ENCODE results near the gene ALG6.

Gene ALG6

DNA sequence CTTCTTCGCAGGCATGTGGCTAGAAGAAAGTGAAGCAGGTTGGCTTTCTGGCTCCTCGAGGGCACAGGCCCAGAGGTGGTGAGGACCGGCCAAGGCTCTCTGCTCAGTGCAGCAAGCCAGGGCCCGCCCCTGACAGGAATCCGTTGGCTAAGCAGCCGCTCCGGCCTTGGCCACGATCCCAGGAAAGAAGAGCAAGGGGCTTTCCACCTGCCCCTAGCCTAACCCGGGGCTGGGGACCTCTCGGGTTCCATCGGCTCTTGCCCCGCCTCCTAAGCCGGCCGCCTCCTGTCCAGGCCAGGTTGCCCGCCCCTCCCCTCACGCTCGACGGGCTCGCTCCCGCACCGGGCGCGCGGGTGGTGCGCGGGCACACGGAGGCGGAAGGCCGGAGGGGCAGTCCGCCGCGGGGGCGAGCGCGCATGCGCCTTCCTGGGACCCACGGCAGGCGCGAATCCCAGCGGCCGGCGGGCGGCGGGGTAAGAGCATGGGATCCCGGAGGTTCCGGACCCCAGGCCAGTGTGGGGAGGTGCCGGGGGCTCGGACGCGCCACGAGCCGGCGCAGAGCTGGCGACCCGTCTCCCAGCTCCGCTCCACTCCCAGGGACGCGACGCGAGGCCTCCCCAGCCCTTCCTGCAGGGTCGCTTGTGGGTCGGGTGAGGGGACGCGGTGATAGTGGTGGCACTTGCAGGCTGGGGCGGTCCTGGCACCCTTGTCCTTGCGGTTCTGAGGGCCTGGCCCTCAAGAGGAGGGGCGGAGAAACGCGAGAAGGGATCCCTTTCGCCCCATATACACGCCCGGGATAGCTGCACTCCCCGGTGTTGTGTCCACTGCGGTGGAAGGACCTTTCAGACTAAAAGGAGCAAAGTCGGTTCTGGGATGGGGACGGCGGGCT, at the start of gene ALG6:
Gene ALG6, plus strand, starts transcription at position 413 of the 889 bp plus-strand sequence. CDS start 3,351 bp downstream, outside the sequence.
- peak; percentile 87 for DNase-seq (ENCODE audit: low read depth)

DNA sequence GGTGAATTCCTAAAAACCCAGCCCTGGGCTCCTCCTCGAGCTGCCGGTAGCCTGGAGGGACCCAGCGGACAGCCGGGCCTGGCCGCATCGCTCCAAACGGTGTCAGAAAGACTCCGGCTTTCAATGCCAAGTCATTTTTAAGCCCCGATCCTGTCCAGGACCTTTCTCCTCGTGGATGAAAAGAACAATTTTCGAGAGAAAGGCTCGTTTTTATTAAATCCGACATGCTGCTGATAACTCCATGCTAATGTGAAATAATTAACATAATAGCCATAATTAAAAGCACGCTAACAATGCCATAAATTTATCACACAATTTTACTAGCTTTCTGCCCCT, 49.6 kb upstream of the ALG6 start:
- DNase-seq (ENCODE audit: low read depth) = no peak

- no peak for DNase-seq (ENCODE audit: low read depth)
Measured at GRCh38 chr1:63318201-63318979, 49.0 kb upstream of the ALG6 start.

- no peak for DNase-seq (ENCODE audit: low read depth)
Measured at GRCh38 chr1:63319046-63320021, 48.1 kb upstream of the ALG6 start.

GRCh38 chr1:63320022-63320721, 47.3 kb upstream of the ALG6 start:
- no peak for DNase-seq (ENCODE audit: low read depth)

DNA sequence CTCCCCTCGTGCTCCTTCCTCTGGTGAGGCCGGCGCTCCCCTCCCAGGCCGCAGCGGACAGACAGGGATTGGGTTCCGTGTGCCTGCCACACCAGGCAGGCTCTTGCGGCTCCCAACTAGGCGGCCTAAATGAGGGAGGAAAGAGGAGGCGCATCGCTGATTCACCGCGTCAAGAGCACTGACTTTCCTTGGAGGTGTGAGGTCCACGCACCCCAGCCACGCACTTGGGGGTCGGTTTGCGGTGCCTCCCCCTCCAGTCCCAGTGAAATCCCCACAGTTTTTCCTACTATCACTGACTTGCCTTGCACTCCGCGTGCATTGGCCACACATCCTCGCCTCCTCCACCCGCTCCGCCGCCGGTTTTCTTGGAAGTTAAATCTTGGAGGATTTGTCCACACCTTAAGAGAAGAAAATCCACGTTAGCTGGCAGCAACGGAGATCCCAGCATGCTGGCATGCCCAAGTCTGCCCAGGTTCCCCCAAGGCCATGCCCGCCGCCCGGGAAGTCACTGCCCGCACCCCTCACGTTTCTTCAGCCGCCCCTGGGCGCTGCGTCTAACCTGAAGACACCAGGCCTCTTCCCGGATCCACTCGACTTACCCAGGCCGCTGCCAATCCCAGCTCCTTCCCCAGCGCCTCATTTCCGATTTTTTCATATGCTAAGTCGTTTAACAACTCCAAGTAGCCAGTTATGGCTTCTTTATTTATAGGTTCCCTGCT, 46.2 kb upstream of the ALG6 start:
- DNase-seq (ENCODE audit: low read depth) = no peak

GRCh38 chr1:63321785-63322113, 45.7 kb upstream of the ALG6 start:
- DNase-seq (ENCODE audit: low read depth) = no peak

DNA sequence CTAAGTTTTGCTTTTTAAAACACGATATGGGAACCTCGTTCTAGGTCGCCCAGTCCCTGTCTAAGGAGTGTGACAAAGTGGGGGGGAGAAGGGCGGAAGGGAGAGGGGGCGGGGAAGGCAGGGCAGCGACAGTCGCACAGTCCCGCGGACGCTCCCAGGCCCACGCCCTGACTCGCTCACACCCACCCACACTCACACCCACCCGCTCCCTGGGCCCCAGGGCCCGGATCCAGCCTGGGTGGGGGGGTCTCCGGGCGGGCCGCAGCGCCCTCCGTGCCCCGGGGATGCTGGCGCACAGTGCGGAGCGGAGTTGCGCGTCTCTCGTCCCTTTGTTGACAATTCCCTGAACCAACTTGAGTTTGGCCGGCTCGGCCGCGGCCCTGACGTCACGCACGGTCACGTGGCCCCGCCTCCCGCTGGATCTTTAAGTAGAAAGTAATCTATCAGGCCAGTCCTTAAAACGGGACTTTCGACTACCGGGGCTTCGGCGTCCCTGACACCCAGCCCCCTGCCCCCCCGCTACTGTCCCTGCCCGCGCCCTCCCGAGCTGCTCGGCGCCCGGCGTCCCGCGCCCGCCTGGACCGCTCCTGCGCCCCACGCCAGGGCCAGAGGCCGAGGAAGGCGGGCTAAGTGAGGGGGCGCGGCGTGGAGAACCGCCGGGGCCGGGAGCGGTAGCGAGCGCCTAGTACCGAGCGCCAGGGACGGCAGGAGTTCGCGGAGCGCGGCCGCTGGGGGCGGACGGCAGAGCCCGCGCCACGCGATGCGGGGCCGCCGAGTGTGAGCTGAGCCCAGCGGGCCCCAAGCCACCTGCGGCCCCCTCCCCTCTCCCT, 45.1 kb upstream of the ALG6 start, which contains the start of gene FOXD3:
Gene FOXD3, plus strand, starts transcription at position 454 of the 830 bp plus-strand sequence. CDS start 492 bp downstream, outside the sequence.
- DNase-seq (ENCODE audit: low read depth) = no peak

GRCh38 chr1:63322944-63323864, 44.2 kb upstream of the ALG6 start:
- no peak for DNase-seq (ENCODE audit: low read depth)

DNA sequence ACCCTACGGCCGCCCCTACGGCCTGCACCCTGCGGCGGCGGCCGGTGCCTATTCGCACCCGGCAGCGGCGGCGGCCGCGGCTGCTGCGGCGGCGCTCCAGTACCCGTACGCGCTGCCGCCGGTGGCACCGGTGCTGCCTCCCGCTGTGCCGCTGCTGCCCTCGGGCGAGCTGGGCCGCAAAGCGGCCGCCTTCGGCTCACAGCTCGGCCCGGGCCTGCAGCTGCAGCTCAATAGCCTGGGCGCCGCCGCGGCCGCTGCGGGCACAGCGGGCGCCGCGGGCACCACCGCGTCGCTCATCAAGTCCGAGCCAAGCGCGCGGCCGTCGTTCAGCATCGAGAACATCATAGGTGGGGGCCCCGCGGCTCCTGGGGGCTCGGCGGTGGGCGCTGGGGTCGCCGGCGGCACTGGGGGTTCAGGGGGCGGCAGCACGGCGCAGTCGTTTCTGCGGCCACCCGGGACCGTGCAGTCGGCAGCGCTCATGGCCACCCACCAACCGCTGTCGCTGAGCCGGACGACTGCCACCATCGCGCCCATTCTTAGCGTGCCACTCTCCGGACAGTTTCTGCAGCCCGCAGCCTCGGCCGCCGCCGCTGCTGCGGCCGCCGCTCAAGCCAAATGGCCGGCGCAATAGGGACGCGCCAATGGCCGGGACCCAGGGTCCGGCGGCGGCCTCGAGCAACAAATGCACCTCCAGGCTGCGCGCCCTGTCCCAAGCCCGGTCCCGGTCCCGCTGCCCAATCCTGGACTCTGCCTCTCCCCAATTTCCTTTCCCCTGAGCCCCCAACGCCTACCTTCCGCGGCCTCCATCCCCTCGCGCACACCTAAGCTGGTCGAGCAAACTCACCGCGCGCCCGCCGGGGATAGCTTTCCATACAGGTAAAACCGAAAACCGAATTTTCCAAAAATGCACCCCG, 43.3 kb upstream of the ALG6 start:
- DNase-seq (ENCODE audit: low read depth) = no peak

DNA sequence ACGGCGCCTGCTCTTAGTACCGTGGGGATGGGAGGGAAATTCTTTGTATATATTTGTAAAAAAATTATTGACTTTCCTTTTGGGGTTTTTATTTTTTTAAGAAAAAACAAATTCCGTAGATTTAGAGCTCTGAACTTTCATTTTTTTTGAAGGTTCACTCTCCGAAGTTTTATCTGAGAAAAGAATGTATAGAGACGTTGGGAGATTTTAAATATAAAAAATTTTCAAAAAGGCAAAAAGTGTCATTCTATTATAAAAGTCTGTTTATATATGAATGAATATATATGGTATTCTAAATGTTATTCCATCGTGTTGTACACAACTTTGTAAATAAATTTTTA, 42.7 kb upstream of the ALG6 start:
- DNase-seq (ENCODE audit: low read depth) = no peak

DNA sequence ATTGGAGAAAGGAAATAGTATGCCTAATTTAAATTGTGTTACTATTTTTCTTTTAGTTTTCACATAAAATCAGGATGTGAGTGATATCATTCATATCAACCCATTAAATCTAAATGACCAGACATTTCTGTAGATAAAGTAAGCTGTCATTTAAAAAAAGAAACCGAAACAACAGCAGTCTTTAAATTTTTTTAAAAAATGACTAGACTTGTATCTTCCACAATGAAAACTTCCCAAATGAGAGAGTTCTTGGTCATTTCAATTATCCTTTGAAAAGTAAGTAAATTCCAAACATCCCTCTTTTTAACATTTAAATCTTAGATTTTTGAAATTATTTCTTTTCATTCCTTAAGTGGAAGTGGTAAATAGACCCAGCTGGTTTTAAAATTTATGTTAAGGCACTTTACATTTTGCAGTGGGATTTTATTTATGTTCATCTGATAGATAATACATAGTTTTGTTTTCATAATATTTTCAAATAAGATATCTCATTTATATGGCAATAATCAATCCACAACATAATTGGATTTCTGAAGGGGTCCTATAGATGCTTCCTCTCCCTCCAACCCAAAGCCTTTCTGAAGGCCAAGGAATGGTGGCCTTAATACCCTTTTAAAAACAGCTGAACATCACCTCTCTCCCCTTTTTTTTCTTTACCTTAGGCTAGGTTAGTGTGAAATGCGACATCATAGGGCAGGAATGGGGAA, 42.0 kb upstream of the ALG6 start:
- no peak for DNase-seq (ENCODE audit: low read depth)

DNA sequence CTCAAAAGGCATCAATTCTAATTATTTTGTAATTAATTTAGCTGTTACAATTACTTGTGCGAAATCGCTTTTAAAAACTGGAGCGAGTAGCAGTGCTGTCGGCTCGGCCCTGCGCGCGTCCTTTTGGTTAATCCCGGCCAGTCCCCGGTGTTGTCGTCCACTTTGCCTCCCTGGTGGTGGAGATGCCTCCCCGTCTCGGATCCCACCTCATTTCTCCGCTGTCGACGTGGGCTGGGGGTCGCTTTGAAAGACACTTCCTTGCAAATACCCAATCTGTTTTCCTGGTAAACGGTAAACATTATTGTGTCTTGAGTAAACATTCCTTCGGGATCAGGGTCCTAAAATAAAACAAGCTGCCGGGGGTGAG, 41.3 kb upstream of the ALG6 start:
- no peak for DNase-seq (ENCODE audit: low read depth)

- no peak for DNase-seq (ENCODE audit: low read depth)
Measured at GRCh38 chr1:63326473-63327380, 40.7 kb upstream of the ALG6 start.

DNA sequence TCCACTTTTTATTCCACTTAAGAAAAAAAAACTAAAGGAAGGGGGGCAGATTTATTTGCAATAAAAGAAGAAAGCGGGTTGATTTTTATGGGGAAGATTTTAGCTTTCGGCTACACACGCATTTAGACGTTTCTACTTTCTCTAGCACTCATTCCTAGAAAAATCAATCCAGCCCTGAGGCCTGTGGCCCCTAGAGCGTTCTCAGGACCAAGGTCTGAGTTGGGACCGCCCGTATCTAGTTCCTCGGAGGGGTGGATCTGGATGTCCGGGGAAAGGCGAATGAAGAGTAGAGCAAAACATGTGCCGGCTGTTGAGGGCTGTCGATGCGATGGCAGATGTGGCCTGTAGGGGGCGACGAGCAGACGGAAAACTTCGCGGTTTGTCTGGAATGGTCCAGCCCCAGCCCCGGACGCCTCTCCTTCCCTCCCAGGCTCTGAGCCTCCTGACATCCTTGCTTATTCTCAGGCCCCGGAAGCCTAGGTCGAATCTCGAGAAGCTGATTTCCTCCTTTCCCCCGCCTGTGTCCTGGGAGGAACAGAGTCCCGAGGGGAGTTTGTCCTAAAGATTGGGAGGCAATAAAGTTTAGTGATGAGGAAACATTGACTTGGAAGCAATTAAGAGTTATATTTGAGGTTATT, 39.9 kb upstream of the ALG6 start:
- no peak for DNase-seq (ENCODE audit: low read depth)

- no peak for DNase-seq (ENCODE audit: low read depth)
Measured at GRCh38 chr1:63328122-63328521, 39.3 kb upstream of the ALG6 start.

All from activated T-cell treated with anti-CD3 and anti-CD28 coated beads for 1 hour (primary cell).